NCI-H82 treated with DMSO at 0.1 percent for 48 hours (cell line): Measurements from ENCODE around the gene SPARCL1.
A peak's percentile ranks its signal among the peaks of the same experiment; 100 is the strongest.
"Not testable (repeated sequence)": the region's sequence is repeated elsewhere in the genome, so short reads cannot be mapped to it uniquely, and the experiment has no call there.

Experiments
- DNase-seq: peaks from one replicate; lab custom pipeline; 2025; ENCODE audit not compliant: unreplicated experiment; lab: John Stamatoyannopoulos, UW

The SPARCL1 gene, protein sequence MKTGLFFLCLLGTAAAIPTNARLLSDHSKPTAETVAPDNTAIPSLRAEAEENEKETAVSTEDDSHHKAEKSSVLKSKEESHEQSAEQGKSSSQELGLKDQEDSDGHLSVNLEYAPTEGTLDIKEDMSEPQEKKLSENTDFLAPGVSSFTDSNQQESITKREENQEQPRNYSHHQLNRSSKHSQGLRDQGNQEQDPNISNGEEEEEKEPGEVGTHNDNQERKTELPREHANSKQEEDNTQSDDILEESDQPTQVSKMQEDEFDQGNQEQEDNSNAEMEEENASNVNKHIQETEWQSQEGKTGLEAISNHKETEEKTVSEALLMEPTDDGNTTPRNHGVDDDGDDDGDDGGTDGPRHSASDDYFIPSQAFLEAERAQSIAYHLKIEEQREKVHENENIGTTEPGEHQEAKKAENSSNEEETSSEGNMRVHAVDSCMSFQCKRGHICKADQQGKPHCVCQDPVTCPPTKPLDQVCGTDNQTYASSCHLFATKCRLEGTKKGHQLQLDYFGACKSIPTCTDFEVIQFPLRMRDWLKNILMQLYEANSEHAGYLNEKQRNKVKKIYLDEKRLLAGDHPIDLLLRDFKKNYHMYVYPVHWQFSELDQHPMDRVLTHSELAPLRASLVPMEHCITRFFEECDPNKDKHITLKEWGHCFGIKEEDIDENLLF

DNA sequence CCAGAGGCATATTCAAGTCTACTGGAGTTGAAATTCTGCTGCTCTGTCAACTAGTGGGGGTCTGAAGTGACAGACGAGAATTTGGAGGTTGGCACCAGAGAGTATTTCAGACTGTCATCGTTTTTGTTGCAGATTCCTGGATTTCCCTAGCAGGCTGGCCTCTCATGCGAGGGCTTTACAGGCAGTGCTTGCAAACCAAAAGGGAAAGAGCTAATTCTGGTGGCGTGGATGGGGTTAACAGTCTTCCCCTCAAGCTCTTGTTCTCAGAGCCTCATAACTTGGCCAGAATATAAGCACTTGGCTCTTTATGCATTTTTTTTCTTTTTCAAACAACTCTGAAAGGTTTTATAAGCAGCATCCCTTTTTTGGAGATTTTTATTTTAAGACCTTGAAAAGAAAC, at the start of gene SPARCL1:
Gene SPARCL1 (minus strand): TSS at position 190 of the 400 bp plus-strand sequence. CDS start 29,802 bp downstream, outside the sequence.
- DNase-seq: no peak

DNA sequence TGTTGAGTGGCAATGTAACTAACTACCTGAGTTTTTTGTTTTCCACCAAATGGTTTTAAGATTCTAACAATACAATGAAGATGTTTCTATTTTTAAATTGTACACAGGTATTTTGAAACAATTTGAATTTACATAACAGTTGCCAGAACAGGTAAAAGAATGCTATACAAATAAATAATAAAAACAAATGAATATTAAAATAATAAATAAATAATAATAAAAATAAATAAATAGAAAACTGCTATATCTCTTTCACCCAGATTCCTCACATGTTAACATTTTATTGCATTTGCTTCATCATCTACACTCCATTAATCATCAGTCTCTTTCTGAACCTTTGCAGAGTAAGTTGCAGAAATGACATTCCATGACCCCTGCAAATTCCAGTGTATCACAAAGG, 46.8 kb upstream of the SPARCL1 start:
- DNase-seq: no peak

DNA sequence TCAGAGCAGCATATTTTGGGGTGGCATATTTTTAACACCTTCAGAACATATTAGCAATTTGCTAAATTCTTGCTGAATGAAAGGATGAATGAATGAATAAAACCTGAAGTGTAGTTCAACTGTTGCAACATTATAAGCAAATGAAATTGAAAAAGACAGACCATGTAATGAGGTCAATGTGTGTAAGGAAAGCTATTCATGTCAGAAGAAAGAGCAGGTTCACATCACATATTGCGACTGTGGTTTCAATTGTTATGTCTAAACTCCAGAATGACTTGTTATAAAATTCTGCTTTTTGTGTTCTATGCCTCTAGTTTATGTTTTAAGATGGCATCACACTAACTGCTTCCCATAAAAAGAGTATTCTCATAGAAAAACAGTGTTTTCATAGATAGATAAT, 46.2 kb upstream of the SPARCL1 start:
- no peak for DNase-seq

GRCh38 chr4:87574996-87575395, 45.8 kb upstream of the SPARCL1 start:
- DNase-seq: no peak

DNA sequence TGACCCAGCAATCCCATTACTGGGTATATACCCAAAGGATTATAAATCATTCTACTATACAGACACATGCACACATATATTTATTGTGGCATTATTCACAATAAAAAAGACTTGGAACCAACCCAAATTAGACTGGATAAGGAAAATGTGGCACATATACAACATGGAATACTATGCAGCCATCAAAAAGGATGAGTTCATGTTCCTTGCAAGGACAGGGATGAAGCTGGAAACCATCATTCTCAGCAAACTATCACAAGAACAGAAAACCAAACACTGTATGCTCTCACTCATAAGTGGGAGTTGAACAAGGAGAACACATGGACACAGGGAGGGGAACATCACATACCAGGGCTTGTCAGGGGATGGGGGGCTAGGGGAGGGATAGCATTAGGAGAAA, 45.2 kb upstream of the SPARCL1 start:
- not testable (repeated sequence) for DNase-seq

- no peak for DNase-seq
Observed at GRCh38 chr4:87570290-87570805, 41.2 kb upstream of the SPARCL1 start.

GRCh38 chr4:87567191-87567590, 38.0 kb upstream of the SPARCL1 start:
- DNase-seq: no peak

DNA sequence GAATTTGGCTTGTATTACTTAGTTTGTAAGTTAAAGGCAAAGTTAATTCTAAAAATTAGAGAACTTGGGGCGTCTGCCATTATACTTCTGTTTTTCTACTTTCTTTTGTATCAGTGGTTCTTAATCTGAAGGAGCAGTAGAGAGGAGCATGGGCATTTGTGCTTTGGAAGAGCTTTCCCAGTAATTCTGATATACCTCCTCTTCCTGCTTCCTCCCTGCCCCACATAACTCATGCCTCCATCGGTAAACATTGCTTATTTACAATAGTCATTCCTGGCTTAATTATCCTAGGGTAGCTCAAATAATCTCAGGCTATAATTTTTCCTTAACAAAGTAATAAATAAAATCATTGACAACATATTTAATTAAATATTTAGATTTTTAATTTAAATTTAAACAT, 37.1 kb upstream of the SPARCL1 start:
- DNase-seq: no peak

DNA sequence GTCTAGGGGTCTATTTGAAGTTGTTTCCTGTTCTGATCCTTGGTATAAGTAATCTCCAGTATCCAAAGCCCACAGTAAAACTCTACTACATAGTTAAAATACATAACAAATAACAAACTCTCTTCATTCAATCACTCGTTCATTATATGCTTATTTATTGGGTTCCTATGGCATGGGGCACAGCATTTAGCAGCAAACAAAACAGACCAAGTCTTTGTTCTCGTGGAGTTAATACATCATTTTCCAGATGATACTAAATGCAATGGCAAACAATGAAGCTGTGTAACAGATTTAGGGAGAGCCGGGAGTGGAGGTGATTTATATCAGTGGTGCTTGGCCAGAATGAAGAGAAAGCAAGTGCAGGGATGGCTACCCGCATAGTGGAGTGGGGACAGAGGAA, 36.6 kb upstream of the SPARCL1 start:
- no peak for DNase-seq

DNA sequence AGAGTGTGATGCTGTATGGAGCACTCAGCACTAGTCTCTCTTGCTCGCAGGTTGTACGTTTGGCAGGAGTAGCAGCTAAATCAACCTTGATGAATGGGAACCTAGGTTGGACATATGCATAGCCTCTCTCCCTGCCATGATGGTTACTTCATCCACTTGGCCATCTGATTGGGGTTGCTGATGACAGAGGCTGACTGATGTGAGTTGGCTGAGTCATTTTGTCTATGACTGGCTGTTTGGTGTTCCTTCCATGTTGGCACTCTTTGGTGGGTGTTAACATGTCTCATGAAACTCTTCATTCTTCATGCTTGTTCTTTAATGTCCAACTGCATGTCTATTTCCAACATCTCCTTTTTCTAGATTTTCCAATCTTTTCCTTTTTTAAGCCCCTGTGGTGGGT, 31.6 kb upstream of the SPARCL1 start:
- DNase-seq: no peak

GRCh38 chr4:87559090-87559837, 30.1 kb upstream of the SPARCL1 start:
- no peak for DNase-seq

DNA sequence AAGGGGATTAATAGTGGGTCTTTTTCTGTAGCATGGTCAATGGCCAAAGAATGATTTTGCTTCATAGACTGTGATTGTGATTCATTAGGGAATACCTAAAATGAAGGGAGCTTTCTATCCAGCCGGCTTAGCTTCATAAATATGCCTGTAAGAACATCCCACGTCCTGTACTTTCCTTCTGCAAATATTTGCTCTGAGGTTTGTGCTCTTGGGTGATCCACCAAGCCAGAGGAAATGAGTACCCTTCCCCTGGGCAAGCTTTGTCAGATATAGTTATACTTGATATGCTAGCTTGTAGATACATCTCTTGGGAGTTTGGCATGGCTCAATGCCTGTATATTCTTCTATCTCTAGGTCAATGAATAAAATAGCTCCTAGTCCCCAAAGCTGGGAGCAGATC, 28.2 kb upstream of the SPARCL1 start:
- no peak for DNase-seq

- no peak for DNase-seq
Observed at GRCh38 chr4:87555773-87556619, 26.8 kb upstream of the SPARCL1 start.

GRCh38 chr4:87553182-87553581, 24.0 kb upstream of the SPARCL1 start:
- peak; percentile 64 for DNase-seq

DNA sequence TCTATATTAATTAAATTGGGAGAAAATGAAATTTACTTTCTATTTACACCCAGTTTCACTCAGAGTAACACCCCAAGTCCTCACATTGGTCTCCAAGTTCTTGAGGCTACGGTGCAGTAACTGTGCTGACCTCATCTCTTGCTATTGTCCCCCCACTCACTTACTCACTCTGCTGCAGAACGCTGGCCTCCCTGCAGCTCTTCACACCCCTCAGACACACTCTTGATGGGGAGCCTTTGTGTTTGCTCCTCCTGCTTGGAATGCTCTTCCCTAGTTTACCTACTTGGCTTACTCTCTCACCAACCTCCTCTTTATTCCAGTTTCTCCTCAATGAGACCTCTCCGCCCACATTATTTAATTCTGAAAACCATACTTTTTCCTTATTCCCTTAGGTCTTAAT, 22.2 kb upstream of the SPARCL1 start:
- no peak for DNase-seq

- no peak for DNase-seq
Observed at GRCh38 chr4:87547016-87547708, 18.0 kb upstream of the SPARCL1 start.

- no peak for DNase-seq
Observed at GRCh38 chr4:87545052-87545451, 15.9 kb upstream of the SPARCL1 start.

- DNase-seq: no peak
Observed at GRCh38 chr4:87543835-87544461, 14.8 kb upstream of the SPARCL1 start.

DNA sequence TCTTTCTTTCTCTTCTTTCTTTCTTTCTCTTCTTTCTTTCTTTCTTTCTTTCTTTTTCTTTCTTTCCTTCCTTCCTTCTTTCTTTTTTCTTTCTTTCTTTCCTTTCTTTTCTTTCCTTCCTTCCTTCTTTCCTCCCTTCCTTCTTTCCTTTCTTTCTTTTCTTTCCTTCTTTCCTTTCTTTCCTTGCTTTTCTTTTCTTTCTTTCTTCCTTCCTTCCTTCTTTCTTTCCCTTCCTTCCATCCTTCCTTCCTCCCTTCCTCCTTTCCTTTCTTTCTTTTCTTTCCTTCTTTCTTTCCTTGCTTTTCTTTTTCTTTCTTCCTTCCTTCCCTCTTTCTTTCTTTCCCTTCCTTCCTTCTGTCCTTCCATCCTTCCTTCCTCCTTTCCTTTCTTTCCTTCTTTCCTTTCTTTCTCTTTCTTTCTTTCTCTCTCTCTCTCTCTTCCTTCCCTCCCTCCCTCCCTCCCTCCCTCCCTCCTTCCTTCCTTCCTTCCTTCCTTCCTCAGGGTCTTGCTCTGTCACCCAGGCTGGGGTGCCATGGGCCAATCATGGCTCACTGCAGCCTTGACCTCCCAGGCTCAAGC, 13.6 kb upstream of the SPARCL1 start:
- DNase-seq: no peak
